K562 (cell line): ENCODE measurements around the gene C2CD2. TPM values are rescaled to one million over a fixed set of nuclear protein-coding genes. Genes with fewer than 3 reads are reported as not detected.

Source experiments
- CTBP1 ChIP-seq: fragments of 450-650 bp; IDR thresholded peaks from 2 replicates; pipeline ENCODE4 v1.6.1; 2016; ENCODE audit warnings: borderline replicate concordance
- DMBX1 ChIP-seq: fragments of 250-450 bp; sonication (Bioruptor Pico); IDR thresholded peaks from 2 replicates; pipeline ENCODE4 v1.8.0; 2022; ENCODE audit warnings: inconsistent platforms, mild to moderate bottlenecking, moderate library complexity, borderline replicate concordance
- EZH2 ChIP-seq: IDR thresholded peaks from 2 replicates; pipeline ENCODE4 v1.6.1; 2012; ENCODE audit warnings: low read depth, mild to moderate bottlenecking, inconsistent platforms, low read length, borderline replicate concordance
- GABPB2 ChIP-seq: fragments of 250-450 bp; sonication (Bioruptor Pico); conservative IDR thresholded peaks from 2 replicates; pipeline ENCODE4 v1.5.1; 2021; ENCODE audit warnings: mild to moderate bottlenecking
- GTF2B ChIP-seq: IDR thresholded peaks from 2 replicates; pipeline ENCODE4 v1.6.1; 2011; ENCODE audit not compliant: insufficient read length; ENCODE audit errors: extremely low read depth
- GTF2E2 ChIP-seq: fragments of 200-800 bp; sonication (Bioruptor generic); IDR thresholded peaks from 2 replicates; pipeline ENCODE4 v1.6.1; 2016; ENCODE audit warnings: missing genetic modification characterization, missing compliant biosample characterization
- HLTF ChIP-seq: fragments of 450-650 bp; IDR thresholded peaks from 2 replicates; pipeline ENCODE4 v1.6.1; 2016
- HMG20A ChIP-seq: fragments of 450-650 bp; formaldehyde crosslinking; conservative IDR thresholded peaks from 2 replicates; pipeline ENCODE4 v1.4.0; 2020; ENCODE audit warnings: mild to moderate bottlenecking, mixed read lengths
- MEIS2 ChIP-seq: fragments of 450-650 bp; IDR thresholded peaks from 2 replicates; pipeline ENCODE4 v1.6.1; 2014; ENCODE audit warnings: mild to moderate bottlenecking; ENCODE audit not compliant: partially characterized antibody
- NR2C2 ChIP-seq, 2 experiments: fragments of 200-800 bp in 1 of 2; sonication (Bioruptor generic) in 1 of 2; sonication (generic) in 1 of 2; formaldehyde crosslinking in 1 of 2; IDR thresholded peaks; 2 replicates each; pipeline versions ENCODE4 v1.6.1 to v1.8.0; 2016 to 2022; ENCODE audit warnings: mild to moderate bottlenecking in 1 of 2, missing compliant biosample characterization in 1 of 2, missing genetic modification characterization in 1 of 2, missing genetic modification reagents in 1 of 2
- POLR2A ChIP-seq: fragments of 450-650 bp; conservative IDR thresholded peaks from 2 replicates; pipeline ENCODE4 v1.6.1; 2016
- POLR2AphosphoS2 ChIP-seq: IDR thresholded peaks from 2 replicates; pipeline ENCODE4 v1.6.1; 2012; ENCODE audit warnings: low read length, improper control_type of control experiment
- POU5F1 ChIP-seq: fragments of 150-350 bp; IDR thresholded peaks from 2 replicates; pipeline ENCODE4 v1.6.1; 2014; ENCODE audit warnings: borderline replicate concordance, low read length, low read depth, mild to moderate bottlenecking; ENCODE audit not compliant: partially characterized antibody
- RB1 ChIP-seq: fragments of 450-650 bp; IDR thresholded peaks from 2 replicates; pipeline ENCODE4 v1.6.1; 2017; ENCODE audit warnings: low read depth, mild to moderate bottlenecking
- SRSF3 ChIP-seq: fragments of 200-400 bp; formaldehyde crosslinking; IDR thresholded peaks from 2 replicates; pipeline ENCODE4 v1.6.1; 2016; ENCODE audit warnings: mild to moderate bottlenecking, low read length, moderate library complexity; ENCODE audit not compliant: insufficient read depth
- TCF3 ChIP-seq: sonication (generic); formaldehyde crosslinking; IDR thresholded peaks from 2 replicates; pipeline ENCODE4 v1.4.0; 2020; ENCODE audit warnings: mild to moderate bottlenecking, missing genetic modification reagents
- TOE1 ChIP-seq, 2 experiments: fragments of 450-650 bp in 1 of 2; sonication (generic) in 1 of 2; formaldehyde crosslinking in 1 of 2; IDR thresholded peaks; 2 replicates each; pipeline versions ENCODE4 v1.7.1 to v1.8.0; 2016 to 2022; ENCODE audit warnings: borderline replicate concordance in 2 of 2, mild to moderate bottlenecking in 2 of 2, antibody characterized with exemption in 1 of 2, inconsistent platforms in 1 of 2, low read depth in 1 of 2, missing genetic modification reagents in 1 of 2, moderate library complexity in 1 of 2
- ZNF212 ChIP-seq: fragments of 450-650 bp; formaldehyde crosslinking; IDR thresholded peaks from 2 replicates; pipeline ENCODE4 v1.4.0; 2020; ENCODE audit warnings: mild to moderate bottlenecking
- ZNF282 ChIP-seq: sonication (generic); formaldehyde crosslinking; IDR thresholded peaks from 2 replicates; pipeline ENCODE4 v1.8.1; 2023; ENCODE audit warnings: missing genetic modification reagents
- ZNF384 ChIP-seq: IDR thresholded peaks from 2 replicates; pipeline ENCODE4 v1.6.1; 2012; ENCODE audit warnings: low read depth, low read length, improper control_type of control experiment
- ZNF76 ChIP-seq: fragments of 250-450 bp; sonication (Bioruptor Pico); IDR thresholded peaks from 2 replicates; pipeline ENCODE4 v1.4.0; 2020; ENCODE audit warnings: mild to moderate bottlenecking, moderate library complexity, borderline replicate concordance
- ZNF780A ChIP-seq: fragments of 250-450 bp; sonication (Bioruptor Pico); IDR thresholded peaks from 2 replicates; pipeline ENCODE4 v1.5.0; 2021; ENCODE audit warnings: mild to moderate bottlenecking
- polyA plus RNA-seq, 8 experiments: library from polyadenylated mRNA; depleted of rRNA in 4 of 8; stranded (reverse) in 5 of 8; unstranded in 3 of 8; fragments of >200 nt; fragmentation: Nextera tagmentation in 2 of 8; fragmentation: Illumina TruSeq in 1 of 8; extraction: Ambion mirVana in 2 of 8; extraction: Trizol in 1 of 8; gene quantifications; 2 replicates each; pipeline versions ENCODE4 v1.2.1 to v1.2.3, GENCODE V29; 2011 to 2014; ENCODE audit warnings: inconsistent platforms in 1 of 8, missing spikeins in 1 of 8
- total RNA-seq, 7 experiments: library from RNA; depleted of rRNA in 6 of 7; stranded (reverse); fragments of >200 nt in 6 of 7; fragmentation: Illumina TruSeq in 2 of 7; extraction: Trizol in 2 of 7; gene quantifications; 2 replicates each; pipeline versions ENCODE4 v1.2.1 to v1.2.3, GENCODE V29; 2011 to 2021; ENCODE audit warnings: low replicate concordance in 1 of 7
- TF ChIP-seq, protein P1 (sequence below): fragments of 450-650 bp; formaldehyde crosslinking; IDR thresholded peaks from 2 replicates; pipeline ENCODE4 v1.4.0; 2020; ENCODE audit warnings: mild to moderate bottlenecking, mixed read lengths
- TF ChIP-seq, protein P2 (sequence below): fragments of 250-450 bp; sonication (Bioruptor Pico); IDR thresholded peaks from 2 replicates; pipeline ENCODE4 v1.8.0; 2021; ENCODE audit warnings: moderate library complexity, mild to moderate bottlenecking, inconsistent platforms

The C2CD2 gene
- total and polyA plus RNA-seq, 9 of the 15 experiments (the other 6 are each of a cell fraction or from before 2014, with no cell fraction given): 1.3 to 21.6 (median 12.1) TPM

GRCh38 chr21:41879190-41879998, 74.4 kb downstream of the C2CD2 start, which contains the start of gene PRDM15 (continued):
- TF ChIP-seq GABPB2 (CRISPR knock-in tag) (no peak), GTF2B (no peak), ZNF780A (CRISPR knock-in tag) (no peak), EZH2 (no peak), ZNF212 (CRISPR knock-in tag) (no peak), POLR2AphosphoS2 (no peak), NR2C2 (CRISPR knock-in tag; IDR thresholded peaks at IDR 0.05) (no peak), NR2C2 (tag; IDR thresholded peaks at IDR 0.05) (peak; percentile 77), POLR2A (peak; percentile 72), HMG20A (CRISPR knock-in tag) (no peak), TOE1 (IDR thresholded peaks at IDR 0.05; ENCODE audit: borderline replicate concordance) (no peak), TOE1 (CRISPR knock-in tag; IDR thresholded peaks at IDR 0.05; ENCODE audit: borderline replicate concordance, low read depth) (no peak), HLTF (no peak), TCF3 (CRISPR knock-in tag) (no peak), SRSF3 (0 out of 2 replicates have a peak, but pooled peaks have one; percentile 67), GTF2E2 (tag) (0 out of 2 replicates have a peak, but pooled peaks have one; percentile 38), ZNF76 (CRISPR knock-in tag) (peak; percentile 56; the same call in 1 of the 2 replicates), ZNF282 (CRISPR knock-in tag) (no peak), MEIS2 (no peak), POU5F1 (no peak), CTBP1 (no peak; the same call in 1 of the 2 replicates), DMBX1 (no peak), RB1 (peak; percentile 77), ZNF384 (no peak)
- TF ChIP-seq, protein P1, sequence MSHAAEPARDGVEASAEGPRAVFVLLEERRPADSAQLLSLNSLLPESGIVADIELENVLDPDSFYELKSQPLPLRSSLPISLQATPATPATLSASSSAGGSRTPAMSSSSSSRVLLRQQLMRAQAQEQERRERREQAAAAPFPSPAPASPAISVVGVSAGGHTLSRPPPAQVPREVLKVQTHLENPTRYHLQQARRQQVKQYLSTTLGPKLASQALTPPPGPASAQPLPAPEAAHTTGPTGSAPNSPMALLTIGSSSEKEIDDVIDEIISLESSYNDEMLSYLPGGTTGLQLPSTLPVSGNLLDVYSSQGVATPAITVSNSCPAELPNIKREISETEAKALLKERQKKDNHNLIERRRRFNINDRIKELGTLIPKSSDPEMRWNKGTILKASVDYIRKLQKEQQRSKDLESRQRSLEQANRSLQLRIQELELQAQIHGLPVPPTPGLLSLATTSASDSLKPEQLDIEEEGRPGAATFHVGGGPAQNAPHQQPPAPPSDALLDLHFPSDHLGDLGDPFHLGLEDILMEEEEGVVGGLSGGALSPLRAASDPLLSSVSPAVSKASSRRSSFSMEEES (CRISPR knock-in tag): no peak
- TF ChIP-seq, protein P2, sequence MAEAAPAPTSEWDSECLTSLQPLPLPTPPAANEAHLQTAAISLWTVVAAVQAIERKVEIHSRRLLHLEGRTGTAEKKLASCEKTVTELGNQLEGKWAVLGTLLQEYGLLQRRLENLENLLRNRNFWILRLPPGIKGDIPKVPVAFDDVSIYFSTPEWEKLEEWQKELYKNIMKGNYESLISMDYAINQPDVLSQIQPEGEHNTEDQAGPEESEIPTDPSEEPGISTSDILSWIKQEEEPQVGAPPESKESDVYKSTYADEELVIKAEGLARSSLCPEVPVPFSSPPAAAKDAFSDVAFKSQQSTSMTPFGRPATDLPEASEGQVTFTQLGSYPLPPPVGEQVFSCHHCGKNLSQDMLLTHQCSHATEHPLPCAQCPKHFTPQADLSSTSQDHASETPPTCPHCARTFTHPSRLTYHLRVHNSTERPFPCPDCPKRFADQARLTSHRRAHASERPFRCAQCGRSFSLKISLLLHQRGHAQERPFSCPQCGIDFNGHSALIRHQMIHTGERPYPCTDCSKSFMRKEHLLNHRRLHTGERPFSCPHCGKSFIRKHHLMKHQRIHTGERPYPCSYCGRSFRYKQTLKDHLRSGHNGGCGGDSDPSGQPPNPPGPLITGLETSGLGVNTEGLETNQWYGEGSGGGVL: no peak
